ENCODE data around the gene SNX15.

The SNX15 gene

GRCh38 chr11:65032216-65032615 lies 5.0 kb downstream of the SNX15 start:
- Histone ChIP-seq H3K4me2 (no peak overlapping the region), H2AFZ (ENCODE audit: low read depth) (no peak overlapping the region), H3K4me3 (IDR thresholded peaks at IDR 0.05; ENCODE audit: insufficient read depth, low read depth, low read length) (no peak overlapping the region), H4K20me1 (ENCODE audit: insufficient read depth) (no peaks in the 10 kb centered on the region), H3K36me3 (ENCODE audit: insufficient read depth) (no peaks in the 10 kb centered on the region), H3K9ac (no peak overlapping the region), H3K79me2 (ENCODE audit: insufficient read depth, low read depth) (no peaks in the 10 kb centered on the region), H3K4me1 (ENCODE audit: low read depth, poor library complexity, severe bottlenecking) (peaks cover 11% of the 10 kb centered on the region), H3K27me3 (ENCODE audit: insufficient read depth, low read depth) (no peaks in the 10 kb centered on the region), H3K27ac (no peak overlapping the region)
- no peak for TF ChIP-seq CTCF (conservative IDR thresholded peaks at IDR 0.05; ENCODE audit: low read depth, low read length)

GRCh38 chr11:65034423-65034822 lies 7.2 kb downstream of the SNX15 start:
- no peak overlapping the region for H3K9ac ChIP-seq
- no peaks in the 10 kb centered on the region for H3K36me3 ChIP-seq (ENCODE audit: insufficient read depth)

GRCh38 chr11:65035579-65035978 lies 8.3 kb downstream of the SNX15 start:
- Histone ChIP-seq H2AFZ (ENCODE audit: low read depth) (no peak overlapping the region), H3K4me3 (IDR thresholded peaks at IDR 0.05; ENCODE audit: insufficient read depth, low read depth, low read length) (no peak overlapping the region), H3K27me3 (ENCODE audit: insufficient read depth, low read depth) (no peaks in the 10 kb centered on the region), H3K4me1 (ENCODE audit: low read depth, poor library complexity, severe bottlenecking) (peaks cover 10% of the 10 kb centered on the region), H3K9ac (no peak overlapping the region), H4K20me1 (ENCODE audit: insufficient read depth) (no peaks in the 10 kb centered on the region), H3K4me2 (no peak overlapping the region), H3K36me3 (ENCODE audit: insufficient read depth) (no peaks in the 10 kb centered on the region), H3K27ac (no peak overlapping the region), H3K79me2 (ENCODE audit: insufficient read depth, low read depth) (no peaks in the 10 kb centered on the region)
- TF ChIP-seq CTCF (conservative IDR thresholded peaks at IDR 0.05; ENCODE audit: low read depth, low read length), result no peak

More at GRCh38 chr11:65034423-65034822, 7.2 kb downstream of the SNX15 start:
- H3K4me2 ChIP-seq, result no peak overlapping the region
- H2AFZ ChIP-seq (ENCODE audit: low read depth), result no peak overlapping the region
- no peaks in the 10 kb centered on the region for H3K27me3 ChIP-seq (ENCODE audit: insufficient read depth, low read depth)
- H3K4me1 ChIP-seq (ENCODE audit: low read depth, poor library complexity, severe bottlenecking), result no peaks in the 10 kb centered on the region
- H3K79me2 ChIP-seq (ENCODE audit: insufficient read depth, low read depth), result no peaks in the 10 kb centered on the region
- H3K4me3 ChIP-seq (IDR thresholded peaks at IDR 0.05; ENCODE audit: insufficient read depth, low read depth, low read length), result no peak overlapping the region
- no peaks in the 10 kb centered on the region for H4K20me1 ChIP-seq (ENCODE audit: insufficient read depth)
- TF ChIP-seq CTCF (conservative IDR thresholded peaks at IDR 0.05; ENCODE audit: low read depth, low read length), result no peak
- no peak overlapping the region for H3K27ac ChIP-seq

GRCh38 chr11:65036931-65037330 lies 9.7 kb downstream of the SNX15 start:
- Histone ChIP-seq H3K36me3 (ENCODE audit: insufficient read depth) (no peaks in the 10 kb centered on the region), H4K20me1 (ENCODE audit: insufficient read depth) (no peaks in the 10 kb centered on the region), H2AFZ (ENCODE audit: low read depth) (no peak overlapping the region), H3K4me1 (ENCODE audit: low read depth, poor library complexity, severe bottlenecking) (peaks cover 10% of the 10 kb centered on the region), H3K27me3 (ENCODE audit: insufficient read depth, low read depth) (no peaks in the 10 kb centered on the region), H3K27ac (no peak overlapping the region), H3K4me3 (IDR thresholded peaks at IDR 0.05; ENCODE audit: insufficient read depth, low read depth, low read length) (no peak overlapping the region), H3K79me2 (ENCODE audit: insufficient read depth, low read depth) (0 out of 2 replicates have a peak, but pooled peaks cover 2% of the 10 kb centered on the region), H3K4me2 (no peak overlapping the region), H3K9ac (no peak overlapping the region)
- TF ChIP-seq CTCF (conservative IDR thresholded peaks at IDR 0.05; ENCODE audit: low read depth, low read length), result no peak

Data from KMS-11 (cell line).